HT1080 (cell line): ENCODE data around the gene PTPRG. TPM values are rescaled to one million over a fixed set of nuclear protein-coding genes. Genes with fewer than 3 reads are reported as not detected.

Experiments
- DNase-seq: peaks from one replicate; pipeline ENCODE4 v3.0.0-alpha.2; 2015; ENCODE audit warnings: low read depth
- total RNA-seq: library from RNA; depleted of rRNA; stranded (reverse); fragments of >200 nt; shearing (Covaris generic); gene quantifications from 2 replicates; pipeline ENCODE4 v1.2.3, GENCODE V29; 2014

The PTPRG gene
- total RNA-seq, 1 experiment from 2014 or later = 41.1 TPM

DNA sequence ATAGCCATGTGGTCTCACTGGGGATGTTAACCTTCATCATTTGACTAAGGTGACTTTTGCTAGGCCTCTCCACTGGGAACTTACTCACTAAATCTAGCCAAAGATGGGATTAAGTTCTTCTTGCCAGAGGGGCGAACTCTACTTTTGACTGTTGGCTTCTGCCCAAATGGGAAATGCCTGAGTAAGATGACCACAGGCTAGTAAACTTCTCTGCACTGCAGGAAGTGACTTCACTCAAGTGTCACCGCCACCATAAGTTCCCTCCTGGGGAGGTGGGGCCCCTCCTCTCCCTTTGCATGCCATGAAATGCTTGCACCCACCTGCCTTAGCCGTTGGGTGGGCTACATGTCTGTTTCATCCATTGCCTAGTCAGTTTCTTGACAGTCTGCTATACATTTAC lies 423.6 kb downstream of the PTPRG start:
- peak; percentile 95 for DNase-seq

DNA sequence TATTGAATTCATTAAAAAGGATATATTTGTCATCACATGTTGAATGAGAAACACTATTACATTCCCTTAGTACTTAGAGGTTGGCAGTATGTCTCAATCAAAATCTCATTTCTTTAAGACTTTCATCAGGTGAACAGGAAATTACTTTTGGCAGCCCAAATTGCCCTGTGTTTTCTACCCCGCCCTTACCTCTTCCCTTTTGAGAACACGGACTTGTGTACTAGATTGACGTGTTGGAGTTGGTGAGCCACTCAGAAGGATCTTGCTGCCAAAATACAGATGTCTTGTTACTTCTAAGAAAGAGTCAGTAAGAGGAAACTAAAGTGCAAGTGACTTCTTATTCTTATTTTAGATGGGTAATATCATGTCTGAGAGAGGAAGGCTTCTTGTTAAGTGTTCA lies 425.1 kb downstream of the PTPRG start:
- no peak for DNase-seq

DNA sequence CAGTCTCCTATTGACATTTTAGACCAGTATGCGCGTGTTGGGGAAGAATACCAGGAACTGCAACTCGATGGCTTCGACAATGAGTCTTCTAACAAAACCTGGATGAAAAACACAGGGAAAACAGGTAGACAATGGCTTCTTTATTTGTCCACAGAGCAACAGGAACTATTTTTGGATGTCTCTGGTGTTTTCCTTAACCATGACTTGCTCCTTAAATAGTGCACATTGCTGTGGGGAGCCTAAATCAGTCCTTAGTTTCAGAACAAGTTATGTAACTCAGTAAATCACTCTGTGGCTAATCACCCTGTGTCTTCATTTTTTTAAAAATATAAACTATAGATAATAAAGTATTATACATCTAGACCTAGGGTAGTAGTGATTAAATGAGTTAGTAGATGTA lies 428.3 kb downstream of the PTPRG start:
- DNase-seq = no peak

GRCh38 chr3:61990327-61991027 lies 429.1 kb downstream of the PTPRG start:
- DNase-seq = no peak

DNA sequence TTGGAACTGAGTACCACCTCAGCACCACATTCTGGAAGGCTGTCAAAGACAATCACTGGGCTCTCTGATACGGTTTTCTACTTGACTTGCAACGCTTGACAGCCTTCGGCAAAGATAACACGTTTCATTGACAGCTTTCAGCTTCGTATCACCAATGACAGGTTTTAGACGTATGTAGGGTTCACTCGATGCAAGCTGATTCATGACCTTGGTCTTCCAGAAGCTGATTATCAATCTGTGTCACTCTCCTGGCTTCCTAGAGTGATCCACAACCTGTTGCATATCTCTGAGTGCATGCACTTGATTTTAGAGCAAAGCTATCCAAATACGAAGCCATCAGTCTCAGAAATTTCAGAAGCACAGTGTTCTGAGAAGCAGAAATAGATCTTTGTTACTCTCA lies 430.3 kb downstream of the PTPRG start:
- DNase-seq = no peak

DNA sequence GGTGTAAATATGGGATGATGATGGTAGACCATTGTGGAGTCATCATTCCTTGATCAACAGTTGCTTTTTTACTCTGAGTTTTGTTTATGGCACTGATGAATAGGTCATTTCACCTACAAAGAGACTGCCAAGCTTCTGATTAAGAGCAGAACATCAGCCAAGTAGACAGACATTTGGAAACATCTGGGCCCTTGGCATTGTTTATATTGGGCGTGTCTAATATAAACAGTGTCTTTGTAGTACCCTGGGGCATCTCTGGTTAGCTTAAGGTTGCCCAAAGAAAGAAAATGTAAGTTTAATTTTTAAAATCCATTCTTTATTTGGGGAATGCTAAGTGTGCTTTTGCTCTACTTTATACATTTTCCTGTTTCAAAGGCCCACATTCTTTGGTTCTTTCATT lies 435.0 kb downstream of the PTPRG start:
- no peak for DNase-seq

DNA sequence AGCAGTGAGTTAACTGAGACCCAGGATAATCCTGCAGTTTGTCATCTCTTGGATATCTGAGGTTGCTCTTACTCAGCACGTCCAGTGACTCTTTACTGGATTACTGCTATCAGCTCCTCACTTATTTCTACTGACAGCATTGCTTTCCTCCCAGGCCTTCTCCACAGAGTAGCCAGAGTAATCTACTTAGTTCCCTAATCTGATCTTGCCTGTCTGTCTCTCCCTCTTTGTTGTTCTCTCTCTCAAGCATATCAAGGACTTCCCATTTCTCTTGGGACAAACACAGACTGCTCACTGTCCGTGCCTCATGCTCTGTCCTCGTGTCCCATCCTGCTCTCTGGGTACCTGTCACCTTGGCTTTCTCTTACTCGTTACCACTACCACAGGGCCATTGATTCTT lies 435.7 kb downstream of the PTPRG start:
- no peak for DNase-seq

DNA sequence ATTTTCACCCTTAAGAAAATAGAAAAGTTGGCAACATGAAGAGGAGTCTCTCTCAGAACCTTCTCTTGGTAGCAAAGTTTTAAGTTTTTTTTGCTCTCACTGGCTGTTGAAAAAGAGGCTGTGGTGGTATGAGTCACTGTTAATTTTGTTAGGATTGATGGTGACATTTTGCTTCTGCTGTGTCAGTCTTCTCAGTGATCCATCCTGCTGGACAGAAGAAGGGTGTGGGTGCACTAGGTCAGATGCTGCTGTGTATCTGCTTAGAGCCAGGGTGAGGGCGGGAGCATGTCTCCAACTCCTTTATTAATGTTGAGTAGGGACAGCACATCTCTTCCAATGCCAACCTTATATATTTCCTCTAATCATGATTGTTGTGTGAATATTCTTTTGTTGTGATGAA lies 442.5 kb downstream of the PTPRG start:
- no peak for DNase-seq

- DNase-seq = no peak
These were observed 445.7 kb downstream of the PTPRG start for GRCh38 chr3:62007036-62007435.

GRCh38 chr3:62010989-62011388 lies 449.6 kb downstream of the PTPRG start:
- DNase-seq = no peak

GRCh38 chr3:62011666-62012065 lies 450.3 kb downstream of the PTPRG start:
- DNase-seq = peak; percentile 40

DNA sequence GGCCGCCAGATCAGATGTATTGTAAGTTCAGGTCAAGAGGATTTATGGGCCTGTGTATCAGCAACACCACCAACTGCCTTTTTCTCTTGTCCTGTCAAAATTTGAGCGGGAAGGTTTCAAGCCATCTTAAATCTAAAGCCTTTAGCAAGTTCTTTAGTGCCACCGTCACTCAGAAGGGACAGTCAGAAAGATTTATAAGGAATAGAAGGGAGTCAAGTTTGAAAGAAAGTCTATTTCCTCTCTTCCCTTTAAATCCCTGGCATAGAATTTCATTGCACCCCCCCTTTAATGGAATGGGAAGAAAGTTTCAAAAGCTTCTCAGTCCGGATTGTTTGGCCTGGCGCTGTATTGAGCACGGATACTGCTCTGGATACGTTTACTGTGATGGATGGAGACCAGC lies 452.6 kb downstream of the PTPRG start:
- no peak for DNase-seq

DNA sequence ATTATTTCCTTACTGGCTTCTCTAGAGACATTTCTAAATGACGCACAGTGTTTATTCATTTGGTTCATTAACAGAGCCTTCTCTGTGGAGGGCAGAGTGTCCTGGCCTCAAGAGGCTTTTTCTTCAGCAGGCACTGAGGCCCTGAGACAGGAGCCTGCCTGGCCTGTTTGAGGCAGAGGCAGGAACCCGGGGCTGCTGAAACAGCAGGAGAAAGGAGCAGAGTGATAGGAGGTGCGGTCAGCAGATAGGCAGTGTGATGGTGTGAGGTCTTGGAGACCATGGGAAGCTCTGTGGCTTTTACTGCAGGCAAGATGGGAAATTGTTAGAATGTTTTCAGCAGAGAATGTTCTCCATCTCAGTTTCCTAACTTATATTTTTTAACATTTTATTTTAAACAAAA lies 453.7 kb downstream of the PTPRG start:
- no peak for DNase-seq

DNA sequence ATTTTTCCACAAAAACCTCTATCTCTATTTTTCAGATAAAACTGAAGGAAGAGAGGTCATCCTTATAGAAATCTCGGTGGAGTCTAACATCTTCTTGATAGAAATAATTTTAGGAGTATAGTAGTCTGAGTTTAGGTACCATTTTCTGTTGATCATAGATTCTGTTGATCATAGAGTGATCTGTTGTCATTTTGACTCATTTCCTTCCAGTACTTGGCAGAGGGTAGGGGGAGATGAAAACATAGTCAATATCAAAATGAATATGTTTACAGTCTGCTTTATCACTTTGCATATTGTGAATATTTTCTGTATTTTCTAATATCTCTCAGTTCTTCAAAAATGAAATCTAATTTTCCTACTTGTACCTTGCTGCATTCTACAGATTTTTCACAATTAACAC lies 458.5 kb downstream of the PTPRG start:
- DNase-seq = no peak

- no peak for DNase-seq
These were observed 459.3 kb downstream of the PTPRG start for GRCh38 chr3:62020706-62021105.

DNA sequence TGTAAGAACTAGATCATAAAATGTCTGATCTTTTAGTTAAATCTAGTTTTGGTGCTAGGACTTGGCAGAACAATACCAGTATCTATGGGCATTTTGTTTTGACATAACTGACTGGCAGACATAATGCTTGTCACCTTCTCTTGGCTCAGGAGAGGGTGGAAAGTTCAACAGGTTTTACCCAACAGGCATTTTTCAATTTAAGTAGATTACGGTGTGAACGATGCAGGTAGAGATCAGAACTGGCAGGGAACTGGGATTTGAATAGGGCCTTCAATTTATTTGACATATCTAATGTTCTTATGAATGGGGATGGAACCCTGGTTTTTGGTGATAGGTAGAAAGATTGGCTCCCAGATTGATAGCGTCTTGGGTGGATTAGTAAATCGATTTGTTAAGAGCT lies 460.9 kb downstream of the PTPRG start:
- DNase-seq = no peak

DNA sequence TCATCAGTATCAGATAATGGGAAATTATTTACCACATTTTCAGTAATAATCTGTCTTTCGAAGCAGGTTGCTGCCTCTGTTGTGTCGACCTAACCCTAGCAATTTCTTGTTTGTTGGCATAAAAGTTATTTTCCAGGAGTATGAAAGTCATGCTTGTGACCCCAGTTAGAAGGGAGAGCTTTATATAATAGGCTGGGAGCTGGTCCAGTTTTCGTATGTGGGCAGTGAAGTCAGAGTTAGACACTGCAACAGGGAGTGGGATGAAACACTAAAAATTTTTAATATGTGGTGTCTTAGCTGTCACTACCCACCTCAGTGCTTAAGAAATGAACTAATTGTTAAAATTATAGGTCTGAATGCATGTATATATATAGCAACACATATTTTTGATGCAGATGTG lies 463.5 kb downstream of the PTPRG start:
- no peak for DNase-seq

GRCh38 chr3:62025913-62026312 lies 464.5 kb downstream of the PTPRG start:
- no peak for DNase-seq

GRCh38 chr3:62027241-62027640 lies 465.9 kb downstream of the PTPRG start:
- DNase-seq = no peak

DNA sequence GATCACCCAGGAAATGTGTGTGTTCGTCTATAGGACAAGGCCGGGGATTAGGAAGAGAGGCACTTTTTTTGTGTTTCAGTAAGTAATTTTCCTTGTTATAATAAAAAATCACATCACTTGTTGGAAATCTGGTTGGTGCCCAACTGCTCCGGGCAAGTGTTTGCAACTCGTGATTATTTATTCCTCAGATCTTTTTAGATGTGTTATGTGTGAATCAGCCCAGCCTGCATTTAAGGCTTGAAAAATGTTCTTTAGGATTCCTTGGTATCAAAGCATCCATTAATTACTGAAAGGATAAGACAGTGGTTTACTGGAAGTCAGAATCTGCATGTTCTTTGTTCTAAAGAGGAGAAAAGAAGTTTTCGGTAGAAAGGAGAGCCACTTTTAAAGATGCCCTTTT lies 466.4 kb downstream of the PTPRG start:
- DNase-seq = no peak

- DNase-seq = no peak
These were observed 466.9 kb downstream of the PTPRG start for GRCh38 chr3:62028236-62028635.

GRCh38 chr3:62032738-62033137 lies 471.4 kb downstream of the PTPRG start:
- DNase-seq = no peak

DNA sequence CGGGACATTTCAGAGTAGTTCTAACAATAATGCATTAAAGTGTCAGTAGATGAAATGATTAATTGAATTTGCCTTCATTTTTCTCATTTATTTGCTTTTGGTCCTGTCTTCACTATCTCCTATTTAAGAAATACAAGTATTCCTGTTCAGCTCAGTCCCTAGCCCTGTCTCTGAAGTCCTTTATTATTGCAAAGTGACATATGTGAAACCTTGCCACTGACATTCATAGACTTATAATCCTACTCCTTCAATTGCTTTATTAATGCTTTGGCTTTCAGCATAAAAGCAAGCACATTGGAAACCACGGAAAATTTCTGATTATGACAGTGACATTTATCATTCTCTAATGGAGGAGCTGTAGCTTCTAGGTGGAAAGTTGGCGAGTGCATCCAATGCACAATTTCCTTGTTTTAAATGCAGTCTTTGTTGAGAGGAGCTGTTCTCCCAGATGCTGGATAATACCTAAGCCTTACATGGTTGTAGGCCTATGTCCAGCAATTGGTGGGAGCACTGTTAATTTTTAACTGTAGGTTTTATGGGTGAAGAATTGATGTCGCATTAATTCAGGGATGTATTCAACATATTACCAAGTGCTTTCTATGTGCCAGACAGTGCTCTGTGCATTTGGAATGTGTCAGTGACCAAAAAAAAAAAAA lies 474.2 kb downstream of the PTPRG start:
- DNase-seq = no peak
